DMS 273 treated with DMSO at 0.1 percent for 48 hours (cell line): Measurements from ENCODE around the gene PPP2R5B.

Experiments used
- DNase-seq: peaks from one replicate; lab custom pipeline; 2025; lab: John Stamatoyannopoulos, UW

PPP2R5B gene

GRCh38 chr11:64923944-64924909, at the start of gene PPP2R5B:
PPP2R5B (plus strand) TSS chr11:64924689; CDS start chr11:64925735, 1,046 bp downstream.
- DNase-seq, result peak; percentile 45

DNA sequence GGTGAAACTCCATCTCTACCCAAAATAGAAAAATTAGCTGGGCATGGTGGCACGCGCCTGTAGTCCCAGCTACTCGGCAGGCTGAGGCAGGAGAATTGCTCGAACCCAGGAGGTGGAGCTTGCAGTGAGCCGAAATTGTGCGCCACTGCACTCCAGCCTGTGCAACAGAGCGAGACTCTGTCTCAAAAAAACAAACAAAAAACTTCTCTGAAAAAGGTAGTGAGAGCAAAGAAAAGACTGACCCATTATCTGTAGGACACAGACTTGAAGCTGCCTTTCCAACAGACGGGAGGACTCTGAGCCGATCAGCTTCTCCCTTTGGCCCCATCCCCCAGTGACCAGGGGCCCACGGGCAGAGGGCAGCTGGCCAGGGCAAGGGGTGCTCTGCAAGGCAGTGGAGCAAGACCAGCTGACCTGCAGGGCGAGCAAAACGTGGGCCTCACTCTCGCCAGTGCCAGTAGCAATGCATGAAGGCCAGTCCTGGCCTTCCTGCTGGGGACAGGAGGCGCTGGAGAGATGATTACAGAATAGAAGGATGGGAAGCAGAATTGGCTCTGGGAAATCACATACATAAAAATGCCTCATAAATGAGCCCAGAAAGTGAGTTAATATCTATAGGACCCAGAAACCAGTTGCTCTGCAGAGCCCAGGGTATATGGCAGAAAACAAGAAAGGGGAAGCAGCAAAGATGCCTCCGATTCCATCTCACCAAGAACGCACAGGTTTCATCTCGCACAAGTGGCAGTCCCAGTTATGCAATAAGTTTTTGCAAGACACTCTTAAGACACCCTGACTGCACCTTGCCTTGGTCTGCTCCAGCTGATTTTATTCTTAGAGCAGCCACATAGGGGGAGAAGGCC, 48.9 kb upstream of the PPP2R5B start:
- DNase-seq, result no peak

DNA sequence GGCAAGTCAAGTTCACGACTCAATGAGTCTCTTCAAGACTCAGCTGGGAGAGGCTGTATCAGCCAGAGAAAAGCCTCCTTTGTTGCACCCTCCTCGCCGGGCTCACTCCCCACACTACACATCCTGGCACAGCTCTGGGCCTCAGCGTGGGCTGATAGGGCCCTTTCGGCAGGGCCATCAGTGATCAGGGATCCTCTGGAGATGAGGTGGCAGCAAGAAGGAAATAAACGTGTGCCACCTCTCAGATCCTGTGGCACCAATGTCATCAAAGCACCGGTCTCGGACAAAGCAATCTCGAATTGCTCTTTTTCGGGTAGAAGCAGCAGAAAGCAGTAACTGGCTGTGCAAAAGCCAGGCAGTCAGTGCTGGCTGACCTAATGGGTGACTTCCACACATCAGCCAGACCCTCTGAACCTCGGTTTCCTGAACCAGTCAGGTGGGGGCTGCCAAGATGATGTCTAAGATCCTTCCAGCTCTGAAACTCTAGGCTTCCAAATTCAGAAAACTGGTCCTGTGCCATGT, 48.2 kb upstream of the PPP2R5B start:
- no peak for DNase-seq

GRCh38 chr11:64876835-64877341, 47.6 kb upstream of the PPP2R5B start:
- no peak for DNase-seq

DNA sequence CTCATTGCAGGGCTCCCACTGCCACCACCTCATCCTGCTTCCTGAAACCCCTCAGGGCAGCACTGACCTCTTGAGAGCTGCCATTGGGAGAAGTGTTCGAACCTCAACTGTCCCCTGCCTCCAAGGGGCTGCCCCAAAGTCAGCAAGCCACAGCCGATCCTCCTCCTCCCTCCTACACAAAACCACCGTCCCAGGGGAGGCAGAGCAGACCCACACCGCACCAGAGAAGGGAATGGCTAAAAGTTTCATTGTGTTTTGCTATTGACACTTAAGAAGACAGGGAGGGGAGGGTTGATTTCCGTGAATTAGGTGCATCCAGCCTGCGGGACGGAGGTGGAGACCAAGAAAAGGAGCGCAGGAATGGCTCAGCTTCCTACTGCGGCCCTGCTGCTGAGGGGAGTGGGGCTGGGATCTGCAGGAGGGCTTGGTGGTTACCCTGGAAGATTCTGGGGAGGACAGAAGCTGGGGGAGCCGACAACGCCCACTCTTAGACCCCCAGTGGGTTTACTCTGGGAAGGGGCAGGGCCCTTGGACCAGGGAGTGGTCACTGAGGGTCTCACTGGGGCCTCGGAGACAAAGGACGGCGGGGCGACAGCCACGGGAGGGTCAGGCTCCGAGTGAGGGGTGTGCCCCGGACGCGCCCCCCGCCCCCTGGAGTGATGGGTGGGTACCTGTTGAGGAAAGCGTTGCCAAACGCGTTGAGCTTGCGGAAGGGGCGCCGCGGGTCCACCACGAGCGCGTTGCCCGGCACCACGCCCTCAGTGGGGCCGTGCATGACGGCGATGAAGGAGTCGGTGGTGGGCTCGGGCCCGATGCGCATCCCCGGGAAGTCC, 46.9 kb upstream of the PPP2R5B start:
- DNase-seq, result no peak

- DNase-seq, result no peak
Observed at GRCh38 chr11:64878223-64878493, 46.3 kb upstream of the PPP2R5B start.

DNA sequence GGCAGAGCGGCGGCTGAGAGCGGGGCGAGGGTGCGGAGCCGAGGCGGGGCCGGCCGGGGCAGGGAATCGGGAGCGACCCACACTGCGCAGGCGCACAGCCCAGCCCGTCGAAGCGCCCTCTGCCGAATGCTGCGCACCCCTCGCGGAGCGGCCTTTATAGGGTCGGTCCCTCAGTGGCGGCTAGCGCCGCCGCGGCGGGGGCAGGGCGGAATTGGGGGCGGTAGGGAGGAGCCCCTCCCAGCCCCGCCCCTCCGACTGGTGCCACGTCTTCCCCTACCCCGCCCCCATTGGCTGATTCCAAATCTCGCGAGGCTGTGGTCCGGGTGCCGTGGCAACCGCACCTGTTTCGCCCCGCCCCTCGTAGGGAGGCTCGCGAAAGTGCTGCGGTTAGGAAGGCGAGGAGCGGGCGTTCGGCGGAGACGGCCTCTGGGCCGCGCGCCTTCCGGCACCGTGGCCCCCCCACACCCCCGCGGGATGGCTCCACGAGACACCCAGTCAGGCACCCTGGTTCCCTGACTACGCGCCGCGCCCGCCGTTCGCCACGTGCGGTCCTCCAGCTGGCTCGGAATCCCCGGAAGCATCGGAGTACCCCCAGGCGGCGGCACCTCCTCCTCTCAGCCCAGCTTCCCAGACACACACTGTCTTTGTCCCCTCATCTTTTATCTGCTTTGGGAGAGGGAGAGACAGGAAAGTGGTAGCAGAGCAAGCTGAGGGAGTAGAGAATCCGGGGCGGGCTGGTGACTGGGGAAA, 45.8 kb upstream of the PPP2R5B start, which contains the start of gene EHD1:
Gene EHD1, minus strand, starts transcription at position 128 of the 750 bp plus-strand sequence. CDS start 157 bp downstream, outside the sequence.
- DNase-seq, result peak; percentile 88

- no peak for DNase-seq
Observed at GRCh38 chr11:64879244-64879900, 45.1 kb upstream of the PPP2R5B start.

GRCh38 chr11:64880240-64881001, 44.1 kb upstream of the PPP2R5B start:
- DNase-seq, result no peak

DNA sequence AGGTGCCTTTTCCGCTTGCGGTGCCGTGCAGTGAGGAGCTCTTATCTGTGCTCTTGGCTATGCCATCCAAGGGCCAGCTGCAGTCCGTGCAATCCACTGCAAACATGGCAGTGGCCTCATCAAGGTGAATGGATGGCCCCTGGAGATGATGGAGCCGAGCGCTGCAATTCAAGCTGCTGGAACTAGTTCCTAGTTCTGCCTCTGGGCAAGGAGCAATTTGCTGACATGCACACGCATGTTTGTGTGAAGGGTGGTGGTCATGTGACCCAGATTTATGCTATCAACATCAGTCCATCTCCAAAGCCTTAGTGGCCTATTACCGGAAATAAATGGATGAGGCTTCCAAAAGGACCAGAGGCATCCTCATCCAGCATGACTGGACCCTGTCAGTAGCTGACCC, 43.0 kb upstream of the PPP2R5B start:
- DNase-seq, result no peak

DNA sequence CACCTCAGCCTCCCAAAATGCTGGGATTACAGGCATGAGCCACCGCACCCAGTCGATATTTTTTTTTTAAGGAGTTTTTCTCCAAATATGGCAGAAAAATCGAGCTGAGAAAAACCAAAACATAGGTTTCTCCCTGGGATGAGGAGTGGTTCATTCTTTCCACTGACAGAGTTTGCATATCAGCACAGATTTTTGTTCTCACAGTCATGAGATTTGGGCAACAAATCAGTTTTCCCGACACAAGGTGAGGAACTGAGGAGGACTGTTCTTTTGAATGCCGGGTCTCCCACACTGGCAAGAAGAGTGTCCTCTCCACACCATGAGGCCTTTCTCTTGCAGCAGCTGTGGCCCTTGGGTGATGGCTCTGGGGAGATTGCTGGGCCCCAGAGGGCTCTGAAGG, 42.2 kb upstream of the PPP2R5B start:
- no peak for DNase-seq

DNA sequence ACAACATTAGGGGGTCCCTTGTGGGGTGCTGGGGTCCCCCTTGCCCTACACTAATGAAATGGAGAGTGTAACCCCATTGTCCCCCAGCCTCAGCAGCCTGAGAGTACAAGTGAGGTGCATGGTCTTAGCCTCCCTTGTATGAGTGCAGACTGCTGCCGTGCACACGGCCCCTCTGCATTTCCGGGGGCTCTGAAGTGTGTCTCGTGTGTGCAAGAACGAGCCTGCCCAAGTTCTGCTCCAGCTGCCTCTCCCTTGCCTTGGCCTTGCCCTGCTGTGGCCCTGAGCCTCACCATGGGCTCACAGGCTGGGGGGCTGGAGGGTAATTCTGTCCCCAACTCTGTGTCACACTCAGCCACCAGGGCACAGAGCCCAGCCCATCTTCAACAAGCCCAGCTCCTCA, 40.9 kb upstream of the PPP2R5B start:
- DNase-seq, result no peak

DNA sequence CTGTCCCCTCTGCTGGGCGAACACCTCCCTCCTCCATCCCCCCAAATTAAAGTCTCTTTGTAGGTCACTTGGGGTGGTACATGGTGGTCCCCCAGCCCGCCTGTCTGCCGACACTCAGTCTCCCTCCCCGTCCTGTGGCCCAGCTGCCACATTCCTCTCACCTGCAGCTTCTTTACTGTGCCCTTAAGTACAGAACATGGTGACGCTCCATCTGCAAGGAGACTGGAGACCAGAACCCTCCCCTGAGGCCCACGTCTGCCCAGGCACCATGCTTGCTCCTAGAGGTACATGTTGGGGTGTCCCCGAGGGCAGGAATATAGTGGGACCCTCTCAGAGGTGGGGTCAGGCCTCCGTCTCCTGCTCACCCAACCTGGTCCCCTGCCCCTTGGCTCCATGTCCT, 40.5 kb upstream of the PPP2R5B start:
- DNase-seq, result no peak

DNA sequence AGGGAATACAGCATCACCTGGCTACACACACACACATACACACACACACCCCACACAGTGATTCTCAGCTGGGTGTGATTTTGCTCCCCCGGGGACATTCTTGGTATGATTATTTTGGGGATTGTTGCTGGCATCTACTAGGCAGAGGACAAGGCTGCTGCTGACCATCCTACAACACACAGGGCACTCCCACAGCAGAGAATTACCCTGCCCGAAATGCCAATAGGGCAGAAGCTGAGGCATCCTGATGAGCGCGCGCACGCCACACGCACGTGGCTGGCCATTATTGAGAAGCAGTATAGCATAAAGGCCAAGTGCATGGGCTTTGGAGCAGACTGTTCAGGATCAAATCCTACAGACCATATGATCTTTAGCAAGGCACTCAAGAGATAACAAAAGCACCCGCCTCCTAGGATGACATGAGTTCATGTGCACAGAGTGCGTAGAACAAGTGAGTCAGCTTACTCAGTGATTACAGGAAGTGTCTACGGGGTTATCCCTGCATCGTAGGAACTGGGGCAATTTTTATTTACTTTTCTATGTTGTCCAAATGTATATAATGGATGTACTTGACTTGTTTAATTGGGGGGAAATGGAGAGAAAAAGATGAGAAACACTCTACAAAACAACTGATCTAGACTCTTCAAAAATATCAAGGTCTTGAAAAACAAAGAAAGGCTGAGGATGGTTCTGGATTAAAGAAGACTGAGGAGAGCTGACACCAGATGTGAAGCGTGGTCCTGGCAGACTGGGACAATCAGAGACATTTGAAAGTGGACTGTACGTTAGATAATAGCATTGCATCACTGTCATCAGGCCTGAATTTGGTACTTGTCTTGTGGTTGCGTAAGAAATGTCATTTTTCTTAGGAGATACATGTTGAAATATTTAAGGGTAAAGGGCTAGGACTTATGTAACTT, 38.9 kb upstream of the PPP2R5B start:
- no peak for DNase-seq

DNA sequence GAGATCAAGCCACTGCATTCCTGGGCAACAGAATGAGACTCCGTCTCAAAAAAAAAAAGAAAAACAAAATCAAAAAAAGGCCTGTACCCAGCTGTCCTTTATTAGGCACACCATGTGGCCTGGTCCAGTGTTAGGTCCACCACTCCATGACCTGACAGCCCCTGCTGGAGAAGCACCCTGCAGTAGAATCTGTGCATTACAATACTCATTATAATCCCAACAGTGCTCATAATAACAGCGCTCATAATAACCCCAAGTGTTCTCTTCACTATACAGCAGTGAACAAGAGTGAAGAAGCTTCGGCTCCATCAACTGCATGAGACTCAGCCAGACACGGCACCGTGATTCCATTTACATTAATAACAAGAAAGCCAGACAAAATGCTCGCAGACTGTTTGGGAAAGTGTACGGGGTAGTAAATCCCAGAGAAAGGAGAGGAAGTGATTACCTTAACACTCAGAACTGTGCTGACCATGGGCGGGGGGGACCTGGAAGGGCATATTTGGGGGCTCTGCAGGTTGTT, 37.2 kb upstream of the PPP2R5B start:
- no peak for DNase-seq

DNA sequence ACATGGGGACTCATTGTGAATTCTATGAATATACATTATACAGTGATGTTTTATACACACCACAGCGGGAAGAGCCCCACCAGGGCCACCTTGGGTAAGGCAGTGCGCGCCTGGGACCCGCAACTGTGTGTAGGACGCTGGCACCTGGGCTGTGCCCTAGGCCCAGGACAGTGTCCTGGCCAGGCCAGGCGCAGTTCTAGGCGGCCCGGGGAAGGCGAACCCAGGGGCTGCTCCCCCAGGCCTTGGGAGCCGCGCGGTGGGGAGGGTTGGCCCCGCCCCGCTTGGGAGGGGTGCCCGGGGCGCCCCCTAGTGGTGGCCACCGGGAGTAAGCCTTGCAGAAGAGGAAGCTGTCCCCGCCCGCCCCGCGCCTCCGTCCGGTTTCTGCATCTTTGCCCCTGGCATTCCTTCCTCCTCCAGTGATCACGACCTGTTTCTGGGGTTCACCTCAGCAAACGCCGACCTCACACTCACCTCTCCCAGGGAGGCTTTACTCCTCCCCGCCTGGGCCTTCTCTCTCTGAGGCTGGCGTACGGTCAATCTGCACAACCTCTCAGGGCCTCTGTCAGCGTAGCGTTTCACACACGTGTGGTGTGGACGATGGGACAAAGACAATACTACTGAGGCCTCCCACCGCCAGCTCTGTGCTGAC, 36.6 kb upstream of the PPP2R5B start:
- DNase-seq, result no peak

- DNase-seq, result no peak
Observed at GRCh38 chr11:64888406-64888728, 36.1 kb upstream of the PPP2R5B start.
